Fibroblast of lung (primary cell): ENCODE data around the gene N4BP2L2. TPM values are rescaled to one million over a fixed set of nuclear protein-coding genes. Genes with fewer than 3 reads are reported as not detected.

Experiments
- DNase-seq, 2 donors: peaks; one replicate each; pipeline versions ENCODE4 v3.0.0 to v3.0.0-alpha.2; 2010; ENCODE audit warnings: low read depth in 2 of 2
- H2AFZ ChIP-seq: 2 replicates; pipeline ENCODE4 v1.5.1; 2012; ENCODE audit warnings: low read length, control low read depth, inconsistent platforms
- H3K27ac ChIP-seq: 2 replicates; pipeline ENCODE4 v1.5.1; 2011; ENCODE audit warnings: low read length, control low read depth; ENCODE audit not compliant: insufficient read depth
- H3K27me3 ChIP-seq: 2 replicates; pipeline ENCODE4 v1.5.1; 2011; ENCODE audit warnings: mild to moderate bottlenecking, low read length; ENCODE audit not compliant: control insufficient read depth, insufficient read depth
- H3K36me3 ChIP-seq: 2 replicates; pipeline ENCODE4 v1.5.1; 2011; ENCODE audit warnings: low read length; ENCODE audit not compliant: control insufficient read depth, insufficient read depth
- H3K4me1 ChIP-seq: 2 replicates; pipeline ENCODE4 v1.5.1; 2011; ENCODE audit warnings: low read length; ENCODE audit not compliant: control insufficient read depth, insufficient read depth; ENCODE audit errors: extremely low read depth
- H3K4me2 ChIP-seq: 2 replicates; pipeline ENCODE4 v1.5.1; 2011; ENCODE audit warnings: low read length, control low read depth; ENCODE audit not compliant: insufficient read depth; ENCODE audit errors: extremely low read depth
- H3K4me3 ChIP-seq, 4 experiments: fragments of 200-600 bp in 1 of 4; sonication (generic) in 1 of 4; replicated peaks in 1 of 4; 2 replicates each; pipeline ENCODE4 v1.5.1; 2011 to 2016; ENCODE audit warnings: low read length in 4 of 4, low read depth in 3 of 4, mild to moderate bottlenecking in 3 of 4, control low read depth in 2 of 4, inconsistent platforms in 1 of 4, mixed read lengths in 1 of 4; ENCODE audit not compliant: insufficient read depth in 1 of 4; ENCODE audit errors: control extremely low read depth in 1 of 4
- H3K79me2 ChIP-seq: 2 replicates; pipeline ENCODE4 v1.5.1; 2012; ENCODE audit warnings: mild to moderate bottlenecking, low read length, inconsistent platforms; ENCODE audit not compliant: control insufficient read depth, insufficient read depth
- H3K9ac ChIP-seq: 2 replicates; pipeline ENCODE4 v1.5.1; 2011; ENCODE audit warnings: mild to moderate bottlenecking, low read length, control low read depth; ENCODE audit not compliant: insufficient read depth
- H3K9me3 ChIP-seq: 2 replicates; pipeline ENCODE4 v1.5.1; 2012; ENCODE audit warnings: low read depth, low read length; ENCODE audit not compliant: control insufficient read depth, insufficient read depth
- H4K20me1 ChIP-seq: 2 replicates; pipeline ENCODE4 v1.5.1; 2011; ENCODE audit warnings: low read length; ENCODE audit not compliant: control insufficient read depth, insufficient read depth; ENCODE audit errors: extremely low read depth
- EZH2 ChIP-seq: IDR thresholded peaks from 2 replicates; pipeline ENCODE4 v1.5.1; 2012; ENCODE audit warnings: low read length, control low read depth, mild to moderate bottlenecking; ENCODE audit errors: missing control alignments
- polyA plus RNA-seq, 2 donors: library from polyadenylated mRNA; depleted of rRNA in 1 of 2; stranded (reverse) in 1 of 2; unstranded in 1 of 2; fragments of >200 nt; gene quantifications; 2 replicates each; pipeline ENCODE4 v1.2.1, GENCODE V29; 2011 to 2012; ENCODE audit warnings: missing spikeins in 1 of 2
- total RNA-seq: library from RNA; depleted of rRNA; stranded (reverse); fragments of >200 nt; gene quantifications from 2 replicates; pipeline ENCODE4 v1.2.1, GENCODE V29; 2014
- TF ChIP-seq, protein P1 (sequence below), 2 donors: IDR thresholded peaks in 1 of 2; conservative IDR thresholded peaks in 1 of 2; 1 replicate in 1 of 2; 2 replicates in 1 of 2; pipeline ENCODE4 v1.5.1; 2011 to 2012; ENCODE audit warnings: low read length in 2 of 2, control low read depth in 1 of 2, inconsistent platforms in 1 of 2, low read depth in 1 of 2, mild to moderate bottlenecking in 1 of 2

N4BP2L2 gene
- total and polyA plus RNA-seq, 2 donors (not counting 1 experiment from before 2014, with no cell fraction given), result 62.4 to 139 TPM

DNA sequence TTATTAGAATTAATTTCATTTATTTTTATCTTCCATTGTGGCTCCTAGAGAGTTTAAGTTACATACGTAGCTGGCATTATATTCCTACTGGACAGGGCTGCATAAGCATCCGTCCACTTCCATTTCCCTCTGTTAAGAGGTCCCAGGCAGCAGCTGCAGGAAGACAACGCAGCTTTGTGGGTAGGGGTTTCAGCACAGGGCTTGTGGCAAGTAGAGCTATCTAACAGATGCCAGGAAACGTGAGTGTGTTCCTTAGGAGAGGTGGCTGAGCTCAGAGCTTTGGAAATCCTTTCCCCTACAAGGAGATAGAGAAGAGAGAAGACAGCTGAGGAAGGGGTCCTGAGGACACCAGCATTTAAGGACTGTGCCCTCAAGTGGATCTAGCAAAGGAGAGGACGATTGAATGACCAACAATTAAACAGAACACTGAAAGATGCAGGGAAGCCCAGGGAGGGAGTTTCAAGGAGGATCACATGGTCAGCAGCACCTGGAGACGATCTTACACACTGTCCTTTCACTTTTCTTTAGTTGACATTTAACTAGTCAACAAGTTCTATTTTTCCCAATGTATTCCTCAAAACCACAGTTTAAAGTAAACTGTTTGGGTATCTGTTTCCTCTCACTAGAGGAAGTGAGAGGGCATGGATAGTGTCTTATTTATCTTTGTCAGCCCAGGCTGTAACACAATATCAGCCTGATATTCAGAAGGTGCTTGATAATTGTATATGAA, 108.4 kb downstream of the N4BP2L2 start:
- no peaks in the 10 kb centered on the region for H3K36me3 ChIP-seq
- no peaks in the 10 kb centered on the region for H4K20me1 ChIP-seq
- H2AFZ ChIP-seq, result no peak overlapping the region
- no peak overlapping the region for H3K9ac ChIP-seq
- H3K4me1 ChIP-seq, result no peaks in the 10 kb centered on the region
- no peaks in the 10 kb centered on the region for H3K27me3 ChIP-seq
- no peak for DNase-seq
- H3K9me3 ChIP-seq, result no peaks in the 10 kb centered on the region
- no peak overlapping the region for H3K4me3 ChIP-seq
- H3K27ac ChIP-seq, result no peak overlapping the region
- no peak overlapping the region for H3K4me2 ChIP-seq
- H3K79me2 ChIP-seq, result no peaks in the 10 kb centered on the region
- TF ChIP-seq, protein P1, sequence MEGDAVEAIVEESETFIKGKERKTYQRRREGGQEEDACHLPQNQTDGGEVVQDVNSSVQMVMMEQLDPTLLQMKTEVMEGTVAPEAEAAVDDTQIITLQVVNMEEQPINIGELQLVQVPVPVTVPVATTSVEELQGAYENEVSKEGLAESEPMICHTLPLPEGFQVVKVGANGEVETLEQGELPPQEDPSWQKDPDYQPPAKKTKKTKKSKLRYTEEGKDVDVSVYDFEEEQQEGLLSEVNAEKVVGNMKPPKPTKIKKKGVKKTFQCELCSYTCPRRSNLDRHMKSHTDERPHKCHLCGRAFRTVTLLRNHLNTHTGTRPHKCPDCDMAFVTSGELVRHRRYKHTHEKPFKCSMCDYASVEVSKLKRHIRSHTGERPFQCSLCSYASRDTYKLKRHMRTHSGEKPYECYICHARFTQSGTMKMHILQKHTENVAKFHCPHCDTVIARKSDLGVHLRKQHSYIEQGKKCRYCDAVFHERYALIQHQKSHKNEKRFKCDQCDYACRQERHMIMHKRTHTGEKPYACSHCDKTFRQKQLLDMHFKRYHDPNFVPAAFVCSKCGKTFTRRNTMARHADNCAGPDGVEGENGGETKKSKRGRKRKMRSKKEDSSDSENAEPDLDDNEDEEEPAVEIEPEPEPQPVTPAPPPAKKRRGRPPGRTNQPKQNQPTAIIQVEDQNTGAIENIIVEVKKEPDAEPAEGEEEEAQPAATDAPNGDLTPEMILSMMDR (conservative IDR thresholded peaks at IDR 0.05 in 1 of 2, IDR thresholded peaks at IDR 0.05 in 1 of 2; ENCODE audit: low read depth in 1 of 2, low read length in 2 of 2), result no peak
- no peak for TF ChIP-seq EZH2

DNA sequence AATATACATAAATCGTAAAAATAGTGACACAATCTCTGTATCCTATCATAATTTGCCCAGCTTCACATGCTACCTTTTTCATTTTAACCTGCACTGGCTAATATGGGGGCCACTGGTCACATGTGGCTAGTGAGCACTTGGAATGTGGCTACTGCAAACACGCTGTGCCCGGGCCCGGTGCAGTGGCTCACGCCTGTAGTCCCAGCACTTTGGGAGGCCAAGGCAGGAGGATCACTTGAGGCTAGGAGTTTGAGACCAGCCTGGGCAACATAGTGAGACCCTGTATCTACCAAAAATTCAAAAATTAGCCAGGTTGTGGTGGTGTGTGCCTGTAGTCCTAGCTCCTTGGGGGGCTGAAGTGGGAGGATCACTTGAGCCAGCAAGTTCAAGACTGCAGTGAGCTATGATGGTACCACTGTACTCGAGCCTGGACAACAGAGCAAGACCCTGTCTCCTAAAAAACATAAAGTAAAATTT, 109.1 kb downstream of the N4BP2L2 start:
- Histone ChIP-seq H3K27me3 (no peaks in the 10 kb centered on the region), H3K9me3 (no peaks in the 10 kb centered on the region), H3K4me2 (no peak overlapping the region), H3K4me3 (no peak overlapping the region), H3K79me2 (no peaks in the 10 kb centered on the region), H3K9ac (no peak overlapping the region), H3K4me1 (no peaks in the 10 kb centered on the region), H2AFZ (no peak overlapping the region), H4K20me1 (no peaks in the 10 kb centered on the region), H3K36me3 (no peaks in the 10 kb centered on the region), H3K27ac (no peak overlapping the region)
- no peak for DNase-seq
- TF ChIP-seq, protein P1 (conservative IDR thresholded peaks at IDR 0.05 in 1 of 2, IDR thresholded peaks at IDR 0.05 in 1 of 2; ENCODE audit: low read depth in 1 of 2, low read length in 2 of 2), result no peak
- no peak for TF ChIP-seq EZH2

DNA sequence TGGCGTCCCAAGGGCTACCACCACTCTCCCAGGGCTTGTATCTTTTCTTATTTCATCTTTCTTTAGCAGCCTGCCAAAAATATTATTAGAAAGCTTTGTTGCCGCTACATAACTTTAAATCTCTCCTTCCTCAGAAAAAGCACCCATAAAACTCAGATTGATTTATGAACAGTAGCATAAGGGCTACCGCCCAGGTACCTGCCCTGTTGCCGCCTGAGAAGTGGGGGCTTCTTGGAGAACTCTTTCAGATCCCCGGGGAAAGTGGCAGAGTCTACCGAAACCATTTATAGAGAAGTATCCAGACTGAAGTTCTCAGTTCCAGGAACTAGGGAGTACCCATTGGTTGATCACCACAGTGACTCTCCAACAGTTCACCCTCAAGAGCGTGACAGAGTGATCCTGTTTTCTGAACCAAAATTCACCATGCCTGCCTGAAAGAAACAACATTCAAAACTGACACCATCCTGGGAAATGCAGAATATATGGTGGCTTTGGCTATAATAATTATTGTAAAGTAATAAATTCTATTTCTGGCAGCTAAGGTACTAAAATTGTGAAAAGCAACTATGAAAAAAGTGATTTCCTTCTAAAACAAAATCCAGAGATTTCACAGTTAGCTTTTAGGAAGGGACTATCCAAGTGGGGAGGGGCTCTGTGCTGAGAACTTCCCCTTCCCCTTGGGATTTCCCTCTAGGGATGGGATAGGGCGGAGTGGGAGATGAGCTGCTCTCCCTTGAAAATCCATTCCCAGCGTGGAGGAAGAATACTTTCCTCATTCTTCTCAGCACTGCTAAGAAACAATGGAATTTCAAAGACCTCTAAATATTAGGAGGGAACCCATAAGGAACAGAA, 109.8 kb downstream of the N4BP2L2 start:
- peak overlapping the region in 2 of 4 experiments; percentile 59 to 70 for H3K4me3 ChIP-seq
- H3K4me2 ChIP-seq, result no peak overlapping the region
- no peak overlapping the region for H3K27ac ChIP-seq
- DNase-seq, result no peak
- no peak for TF ChIP-seq EZH2
- TF ChIP-seq, protein P1 (conservative IDR thresholded peaks at IDR 0.05 in 1 of 2, IDR thresholded peaks at IDR 0.05 in 1 of 2; ENCODE audit: low read depth in 1 of 2, low read length in 2 of 2), result no peak
- H2AFZ ChIP-seq, result no peak overlapping the region
- H4K20me1 ChIP-seq, result no peaks in the 10 kb centered on the region
- H3K4me1 ChIP-seq, result no peaks in the 10 kb centered on the region
- H3K79me2 ChIP-seq, result no peaks in the 10 kb centered on the region
- H3K27me3 ChIP-seq, result no peaks in the 10 kb centered on the region
- no peak overlapping the region for H3K9ac ChIP-seq
- no peaks in the 10 kb centered on the region for H3K36me3 ChIP-seq
- no peaks in the 10 kb centered on the region for H3K9me3 ChIP-seq
